ENCODE data around the gene LAS1L. TPM values are rescaled to one million over a fixed set of nuclear protein-coding genes. Genes with fewer than 3 reads are reported as not detected.
A peak's percentile ranks its signal among the peaks of the same experiment; 100 is the strongest.

Gene LAS1L
- total and polyA plus RNA-seq, 9 of the 15 experiments (the other 6 are each of a cell fraction or from before 2014, with no cell fraction given) = 43.3 to 119 (median 86.4) TPM

DNA sequence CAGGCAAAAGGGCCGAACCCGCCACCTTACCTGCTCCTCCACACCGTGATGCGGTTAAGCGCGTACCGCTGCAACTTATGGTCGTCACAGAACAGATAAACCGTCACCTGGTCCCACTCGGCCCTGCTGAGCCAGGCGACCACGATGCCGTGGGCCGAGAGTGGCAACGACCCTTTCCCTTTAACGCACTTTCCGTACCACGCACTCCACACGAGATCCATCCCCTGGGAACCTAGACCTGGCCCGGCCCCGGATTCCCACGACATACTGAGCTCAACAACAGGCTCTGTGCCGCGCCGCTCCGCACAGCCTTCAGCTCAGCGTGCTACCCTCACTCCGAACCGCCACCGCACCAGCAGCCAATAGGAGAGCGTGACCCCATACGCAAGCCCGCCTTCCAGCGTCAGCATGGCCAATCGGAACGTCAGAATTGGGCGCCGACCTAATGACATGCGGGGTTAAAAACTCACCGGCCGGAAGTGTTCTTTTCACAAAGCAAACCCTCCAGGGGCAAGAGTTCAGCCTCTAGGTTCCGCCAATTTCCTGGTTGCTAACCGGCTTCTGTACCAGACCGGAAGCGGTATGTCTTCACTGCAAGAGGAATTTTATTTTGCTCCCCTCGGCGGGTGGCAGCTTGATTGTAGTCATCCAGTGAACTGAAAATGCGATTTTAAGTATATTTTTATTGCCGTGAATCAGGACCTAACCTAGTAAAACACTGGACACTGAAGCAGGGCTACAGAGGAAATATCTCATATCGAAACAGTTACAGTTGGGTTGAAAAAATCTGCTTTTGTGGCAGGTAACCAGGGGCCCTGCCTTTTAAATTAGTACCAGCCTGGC, at the start of gene LAS1L (continued):
- TF ChIP-seq, protein P1, sequence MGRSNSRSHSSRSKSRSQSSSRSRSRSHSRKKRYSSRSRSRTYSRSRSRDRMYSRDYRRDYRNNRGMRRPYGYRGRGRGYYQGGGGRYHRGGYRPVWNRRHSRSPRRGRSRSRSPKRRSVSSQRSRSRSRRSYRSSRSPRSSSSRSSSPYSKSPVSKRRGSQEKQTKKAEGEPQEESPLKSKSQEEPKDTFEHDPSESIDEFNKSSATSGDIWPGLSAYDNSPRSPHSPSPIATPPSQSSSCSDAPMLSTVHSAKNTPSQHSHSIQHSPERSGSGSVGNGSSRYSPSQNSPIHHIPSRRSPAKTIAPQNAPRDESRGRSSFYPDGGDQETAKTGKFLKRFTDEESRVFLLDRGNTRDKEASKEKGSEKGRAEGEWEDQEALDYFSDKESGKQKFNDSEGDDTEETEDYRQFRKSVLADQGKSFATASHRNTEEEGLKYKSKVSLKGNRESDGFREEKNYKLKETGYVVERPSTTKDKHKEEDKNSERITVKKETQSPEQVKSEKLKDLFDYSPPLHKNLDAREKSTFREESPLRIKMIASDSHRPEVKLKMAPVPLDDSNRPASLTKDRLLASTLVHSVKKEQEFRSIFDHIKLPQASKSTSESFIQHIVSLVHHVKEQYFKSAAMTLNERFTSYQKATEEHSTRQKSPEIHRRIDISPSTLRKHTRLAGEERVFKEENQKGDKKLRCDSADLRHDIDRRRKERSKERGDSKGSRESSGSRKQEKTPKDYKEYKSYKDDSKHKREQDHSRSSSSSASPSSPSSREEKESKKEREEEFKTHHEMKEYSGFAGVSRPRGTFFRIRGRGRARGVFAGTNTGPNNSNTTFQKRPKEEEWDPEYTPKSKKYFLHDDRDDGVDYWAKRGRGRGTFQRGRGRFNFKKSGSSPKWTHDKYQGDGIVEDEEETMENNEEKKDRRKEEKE (IDR thresholded peaks at IDR 0.05; ENCODE audit: borderline replicate concordance in 1 of 2, control insufficient read depth in 1 of 2, low read depth in 2 of 2, low read length in 1 of 2) = peak in 1 of 2 experiments; percentile 89; a peak in 2 of 4 replicates
- TF ChIP-seq, protein P2, sequence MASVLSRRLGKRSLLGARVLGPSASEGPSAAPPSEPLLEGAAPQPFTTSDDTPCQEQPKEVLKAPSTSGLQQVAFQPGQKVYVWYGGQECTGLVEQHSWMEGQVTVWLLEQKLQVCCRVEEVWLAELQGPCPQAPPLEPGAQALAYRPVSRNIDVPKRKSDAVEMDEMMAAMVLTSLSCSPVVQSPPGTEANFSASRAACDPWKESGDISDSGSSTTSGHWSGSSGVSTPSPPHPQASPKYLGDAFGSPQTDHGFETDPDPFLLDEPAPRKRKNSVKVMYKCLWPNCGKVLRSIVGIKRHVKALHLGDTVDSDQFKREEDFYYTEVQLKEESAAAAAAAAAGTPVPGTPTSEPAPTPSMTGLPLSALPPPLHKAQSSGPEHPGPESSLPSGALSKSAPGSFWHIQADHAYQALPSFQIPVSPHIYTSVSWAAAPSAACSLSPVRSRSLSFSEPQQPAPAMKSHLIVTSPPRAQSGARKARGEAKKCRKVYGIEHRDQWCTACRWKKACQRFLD (CRISPR knock-in tag; IDR thresholded peaks at IDR 0.05) = peak; percentile 62; the same call in 1 of the 2 replicates
- TF ChIP-seq, protein P3, sequence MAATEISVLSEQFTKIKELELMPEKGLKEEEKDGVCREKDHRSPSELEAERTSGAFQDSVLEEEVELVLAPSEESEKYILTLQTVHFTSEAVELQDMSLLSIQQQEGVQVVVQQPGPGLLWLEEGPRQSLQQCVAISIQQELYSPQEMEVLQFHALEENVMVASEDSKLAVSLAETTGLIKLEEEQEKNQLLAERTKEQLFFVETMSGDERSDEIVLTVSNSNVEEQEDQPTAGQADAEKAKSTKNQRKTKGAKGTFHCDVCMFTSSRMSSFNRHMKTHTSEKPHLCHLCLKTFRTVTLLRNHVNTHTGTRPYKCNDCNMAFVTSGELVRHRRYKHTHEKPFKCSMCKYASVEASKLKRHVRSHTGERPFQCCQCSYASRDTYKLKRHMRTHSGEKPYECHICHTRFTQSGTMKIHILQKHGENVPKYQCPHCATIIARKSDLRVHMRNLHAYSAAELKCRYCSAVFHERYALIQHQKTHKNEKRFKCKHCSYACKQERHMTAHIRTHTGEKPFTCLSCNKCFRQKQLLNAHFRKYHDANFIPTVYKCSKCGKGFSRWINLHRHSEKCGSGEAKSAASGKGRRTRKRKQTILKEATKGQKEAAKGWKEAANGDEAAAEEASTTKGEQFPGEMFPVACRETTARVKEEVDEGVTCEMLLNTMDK (IDR thresholded peaks at IDR 0.05; ENCODE audit: borderline replicate concordance, insufficient read depth, low read depth, low read length, poor library complexity, severe bottlenecking) = no peak
- TF ChIP-seq FOXK2 (conservative IDR thresholded peaks at IDR 0.05 in 1 of 2, IDR thresholded peaks at IDR 0.05 in 1 of 2; ENCODE audit: low read depth in 2 of 2) (peak; percentile 92 to 95), FOSL1 (tag; conservative IDR thresholded peaks at IDR 0.05) (no peak; the same call in 1 of the 2 replicates), SP2 (IDR thresholded peaks at IDR 0.05; ENCODE audit: extremely low read depth, low read depth, low read length, poor library complexity, severe bottlenecking) (peak; percentile 67), SUPT5H (IDR thresholded peaks at IDR 0.05) (peak; percentile 84), FOXM1 (IDR thresholded peaks at IDR 0.05; ENCODE audit: low read depth) (peak; percentile 75), FOXM1 (CRISPR knock-in tag; IDR thresholded peaks at IDR 0.05; ENCODE audit: low read depth) (0 out of 2 replicates have a peak, but pooled peaks have one; percentile 41), MAFK (IDR thresholded peaks at IDR 0.05; ENCODE audit: low read length) (peak; percentile 14; the same call in 1 of the 2 replicates), ZNF124 (CRISPR knock-in tag; IDR thresholded peaks at IDR 0.05) (no peak), PML (IDR thresholded peaks at IDR 0.05; ENCODE audit: low read length) (peak; percentile 58), LCOR (CRISPR knock-in tag; IDR thresholded peaks at IDR 0.05) (peak; percentile 51; the same call in 1 of the 2 replicates), GABPA (tag; conservative IDR thresholded peaks at IDR 0.05; ENCODE audit: low read depth) (peak; percentile 99), FOXA1 (IDR thresholded peaks at IDR 0.05; ENCODE audit: borderline replicate concordance) (no peak), XRCC5 (IDR thresholded peaks at IDR 0.05; ENCODE audit: low read depth, low read length) (peak; percentile 88), ZNF766 (CRISPR knock-in tag; conservative IDR thresholded peaks at IDR 0.05) (0 out of 2 replicates have a peak, but pooled peaks have one; percentile 27)
- TF ChIP-seq, protein P4, sequence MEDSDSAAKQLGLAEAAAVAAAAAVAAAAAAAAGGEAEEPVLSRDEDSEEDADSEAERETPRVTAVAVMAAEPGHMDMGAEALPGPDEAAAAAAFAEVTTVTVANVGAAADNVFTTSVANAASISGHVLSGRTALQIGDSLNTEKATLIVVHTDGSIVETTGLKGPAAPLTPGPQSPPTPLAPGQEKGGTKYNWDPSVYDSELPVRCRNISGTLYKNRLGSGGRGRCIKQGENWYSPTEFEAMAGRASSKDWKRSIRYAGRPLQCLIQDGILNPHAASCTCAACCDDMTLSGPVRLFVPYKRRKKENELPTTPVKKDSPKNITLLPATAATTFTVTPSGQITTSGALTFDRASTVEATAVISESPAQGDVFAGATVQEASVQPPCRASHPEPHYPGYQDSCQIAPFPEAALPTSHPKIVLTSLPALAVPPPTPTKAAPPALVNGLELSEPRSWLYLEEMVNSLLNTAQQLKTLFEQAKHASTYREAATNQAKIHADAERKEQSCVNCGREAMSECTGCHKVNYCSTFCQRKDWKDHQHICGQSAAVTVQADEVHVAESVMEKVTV (CRISPR knock-in tag; IDR thresholded peaks at IDR 0.05) = no peak
